ENCODE results near the gene VAMP7.

- TF ChIP-seq CTCF (IDR thresholded peaks at IDR 0.05), result no peak
- no peak for TF ChIP-seq POLR2A (IDR thresholded peaks at IDR 0.05)
Observed at GRCh38 chrX:155983326-155983725, 102.2 kb downstream of the VAMP7 start.
